ENCODE measurements around the gene KCNMB2. TPM values are rescaled to one million over a fixed set of nuclear protein-coding genes. Genes with fewer than 3 reads are reported as not detected.

Gene KCNMB2
- total RNA-seq, 1 donor: not detected

DNA sequence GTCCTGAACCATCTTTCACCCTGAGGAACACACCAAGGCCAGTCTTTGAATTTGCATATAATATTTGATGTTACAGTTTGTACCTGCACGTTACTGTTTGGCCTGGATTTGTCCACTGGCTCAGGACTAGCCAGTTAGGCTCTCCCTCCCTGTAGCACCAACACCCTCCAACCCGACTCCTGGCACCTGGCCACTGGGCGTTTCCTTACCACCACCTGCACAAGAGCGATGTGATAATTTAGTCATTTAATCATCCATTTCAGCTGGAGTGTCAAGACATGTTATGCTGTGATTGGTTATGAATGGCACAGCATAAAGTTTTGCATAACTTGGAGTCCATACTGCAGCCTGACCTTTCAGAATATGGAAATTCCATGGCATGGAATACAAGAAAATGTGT, 242.4 kb downstream of the KCNMB2 start:
- Histone ChIP-seq H3K27me3 (ENCODE audit: insufficient read depth, low read length) (no peaks in the 10 kb centered on the region), H3K9me3 (ENCODE audit: low read depth, low read length) (no peaks in the 10 kb centered on the region), H3K4me1 (ENCODE audit: insufficient read depth, low read length) (no peaks in the 10 kb centered on the region), H3K4me3 (ENCODE audit: low read length) (no peak overlapping the region)

DNA sequence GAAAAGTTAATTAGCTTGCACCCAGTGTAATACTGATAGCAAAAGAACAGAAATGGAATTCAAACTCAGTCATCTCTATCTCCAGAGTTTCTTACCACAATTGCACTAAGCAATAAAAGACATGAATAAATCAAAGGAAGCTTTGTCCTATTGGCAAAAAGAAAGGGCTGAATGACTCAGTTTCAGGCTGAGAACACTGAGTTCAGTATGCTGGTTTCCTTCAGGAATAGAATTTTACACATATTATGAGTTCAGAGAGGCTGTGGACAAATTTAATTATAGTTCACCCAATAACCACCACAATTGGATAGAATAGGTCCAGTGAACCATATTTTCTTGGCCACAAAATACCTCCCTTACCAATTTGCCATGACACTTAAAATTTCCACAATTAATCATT, 249.7 kb downstream of the KCNMB2 start:
- no peak overlapping the region for H3K4me3 ChIP-seq (ENCODE audit: low read length)

GRCh38 chr3:178787960-178788359, 251.7 kb downstream of the KCNMB2 start:
- no peaks in the 10 kb centered on the region for H3K27me3 ChIP-seq (ENCODE audit: insufficient read depth, low read length)
- no peaks in the 10 kb centered on the region for H3K4me1 ChIP-seq (ENCODE audit: insufficient read depth, low read length)
- peaks cover 4% of the 10 kb centered on the region for H3K9me3 ChIP-seq (ENCODE audit: low read depth, low read length)
- H3K4me3 ChIP-seq (ENCODE audit: low read length): no peak overlapping the region

More for the DNA sequence above, 249.7 kb downstream of the KCNMB2 start:
- Histone ChIP-seq H3K27me3 (ENCODE audit: insufficient read depth, low read length) (no peaks in the 10 kb centered on the region), H3K4me1 (ENCODE audit: insufficient read depth, low read length) (no peaks in the 10 kb centered on the region), H3K9me3 (ENCODE audit: low read depth, low read length) (peaks cover 4% of the 10 kb centered on the region)

- H3K4me1 ChIP-seq (ENCODE audit: insufficient read depth, low read length): no peaks in the 10 kb centered on the region
- no peaks in the 10 kb centered on the region for H3K27me3 ChIP-seq (ENCODE audit: insufficient read depth, low read length)
- H3K9me3 ChIP-seq (ENCODE audit: low read depth, low read length): no peaks in the 10 kb centered on the region
- H3K4me3 ChIP-seq (ENCODE audit: low read length): no peak overlapping the region
These were observed 258.5 kb downstream of the KCNMB2 start for GRCh38 chr3:178794711-178795110.

DNA sequence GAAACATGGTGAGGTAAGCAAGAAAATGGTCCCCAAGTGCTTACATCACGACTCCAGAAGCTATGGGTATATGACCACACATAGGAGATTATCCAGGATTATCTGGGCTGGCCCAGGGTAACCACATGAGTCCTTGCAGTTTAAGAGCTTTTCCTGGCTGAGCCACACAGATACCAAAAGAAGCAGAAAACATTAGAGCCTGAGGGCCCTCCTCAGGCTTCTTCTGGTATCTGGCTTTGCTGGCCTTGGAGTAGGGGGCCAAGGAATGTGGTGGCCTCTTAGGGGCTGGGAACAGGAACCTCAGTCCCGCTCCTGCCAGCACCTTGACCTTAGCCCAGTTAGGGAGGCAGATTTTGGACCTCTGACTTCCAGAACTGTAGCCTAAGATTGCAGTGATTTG, 259.1 kb downstream of the KCNMB2 start:
- no peaks in the 10 kb centered on the region for H3K9me3 ChIP-seq (ENCODE audit: low read depth, low read length)
- no peaks in the 10 kb centered on the region for H3K4me1 ChIP-seq (ENCODE audit: insufficient read depth, low read length)
- H3K27me3 ChIP-seq (ENCODE audit: insufficient read depth, low read length): no peaks in the 10 kb centered on the region
- H3K4me3 ChIP-seq (ENCODE audit: low read length): no peak overlapping the region

GRCh38 chr3:178802259-178802658, 266.0 kb downstream of the KCNMB2 start:
- Histone ChIP-seq H3K4me3 (ENCODE audit: low read length) (no peak overlapping the region), H3K4me1 (ENCODE audit: insufficient read depth, low read length) (no peaks in the 10 kb centered on the region), H3K9me3 (ENCODE audit: low read depth, low read length) (no peaks in the 10 kb centered on the region), H3K27me3 (ENCODE audit: insufficient read depth, low read length) (no peaks in the 10 kb centered on the region)

DNA sequence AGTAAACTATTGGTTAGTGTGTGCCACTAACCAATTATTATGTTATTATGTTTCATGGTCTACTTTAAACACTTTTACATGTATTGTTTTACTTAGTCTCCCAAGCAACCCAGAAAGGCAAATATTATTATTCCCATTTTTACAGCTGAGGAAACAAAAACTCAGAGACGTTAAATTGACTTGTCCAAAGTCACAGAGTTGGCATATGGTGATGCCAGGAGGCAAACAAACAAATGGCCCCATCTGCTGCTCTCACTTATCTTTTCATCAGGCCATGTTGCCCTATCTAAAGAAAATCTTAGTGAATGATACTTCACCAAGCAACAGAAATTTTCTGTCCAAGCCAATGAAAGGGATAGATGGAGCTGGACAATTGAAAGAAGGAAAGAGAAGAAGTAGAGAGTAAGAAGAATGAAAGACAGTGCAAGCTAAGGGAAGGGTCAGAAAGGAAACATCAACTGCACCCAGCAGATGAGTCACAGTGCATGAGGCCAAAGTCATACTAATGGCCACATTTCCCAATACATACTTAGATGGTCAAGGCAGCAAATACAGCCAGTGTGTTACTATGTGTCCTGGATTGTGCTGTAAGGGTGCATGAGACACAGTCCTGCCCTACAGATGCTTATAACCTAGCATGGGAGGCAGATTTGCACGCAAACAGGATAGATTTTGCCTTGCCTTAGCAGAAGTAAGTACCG, 266.9 kb downstream of the KCNMB2 start:
- H3K9me3 ChIP-seq (ENCODE audit: low read depth, low read length): no peaks in the 10 kb centered on the region
- no peak overlapping the region for H3K4me3 ChIP-seq (ENCODE audit: low read length)
- no peaks in the 10 kb centered on the region for H3K4me1 ChIP-seq (ENCODE audit: insufficient read depth, low read length)
- no peaks in the 10 kb centered on the region for H3K27me3 ChIP-seq (ENCODE audit: insufficient read depth, low read length)

DNA sequence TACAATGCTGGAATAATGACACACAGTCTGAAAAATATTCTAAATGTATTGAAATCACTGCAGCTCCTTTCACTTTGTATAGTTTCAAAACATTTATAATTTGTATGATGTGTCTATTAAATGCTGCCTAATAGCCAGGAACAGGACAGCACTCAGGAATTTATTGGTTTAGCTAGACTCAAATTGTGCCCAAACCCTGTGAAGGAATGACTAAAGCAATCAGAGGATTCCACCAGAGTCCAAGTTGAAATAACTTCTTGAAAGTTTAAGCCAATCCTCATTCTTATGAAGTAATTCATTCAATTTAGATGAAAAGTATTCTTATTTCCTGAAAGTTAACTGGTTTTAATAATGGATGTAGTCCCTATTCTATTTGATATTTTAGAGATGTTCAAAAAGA, 268.4 kb downstream of the KCNMB2 start:
- H3K4me3 ChIP-seq (ENCODE audit: low read length): no peak overlapping the region
- H3K4me1 ChIP-seq (ENCODE audit: insufficient read depth, low read length): no peaks in the 10 kb centered on the region
- no peaks in the 10 kb centered on the region for H3K9me3 ChIP-seq (ENCODE audit: low read depth, low read length)
- H3K27me3 ChIP-seq (ENCODE audit: insufficient read depth, low read length): no peaks in the 10 kb centered on the region

- no peaks in the 10 kb centered on the region for H3K27me3 ChIP-seq (ENCODE audit: insufficient read depth, low read length)
- H3K4me1 ChIP-seq (ENCODE audit: insufficient read depth, low read length): no peaks in the 10 kb centered on the region
- no peaks in the 10 kb centered on the region for H3K9me3 ChIP-seq (ENCODE audit: low read depth, low read length)
- H3K4me3 ChIP-seq (ENCODE audit: low read length): no peak overlapping the region
These were observed 269.5 kb downstream of the KCNMB2 start for GRCh38 chr3:178805741-178806140.

DNA sequence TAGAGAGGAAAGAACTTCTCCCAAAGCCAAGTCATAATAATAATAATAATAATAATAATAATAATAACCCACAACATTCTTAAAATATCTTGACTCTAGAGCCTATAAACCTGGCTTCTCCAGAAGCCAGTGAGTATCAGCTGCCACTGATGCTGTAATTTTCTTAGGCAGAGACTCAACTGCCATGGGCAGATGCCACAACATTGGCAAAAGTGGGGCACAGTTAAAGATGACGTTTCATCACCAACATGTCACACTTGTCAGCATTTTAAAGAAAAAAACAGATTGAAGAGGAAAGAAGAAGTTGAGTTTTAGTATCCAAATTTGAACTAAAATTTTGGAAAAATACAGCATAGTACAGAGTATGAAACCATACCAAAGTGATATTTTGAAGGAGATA, 270.4 kb downstream of the KCNMB2 start:
- Histone ChIP-seq H3K4me3 (ENCODE audit: low read length) (no peak overlapping the region), H3K27me3 (ENCODE audit: insufficient read depth, low read length) (no peaks in the 10 kb centered on the region), H3K4me1 (ENCODE audit: insufficient read depth, low read length) (no peaks in the 10 kb centered on the region), H3K9me3 (ENCODE audit: low read depth, low read length) (no peaks in the 10 kb centered on the region)

- Histone ChIP-seq H3K9me3 (ENCODE audit: low read depth, low read length) (no peaks in the 10 kb centered on the region), H3K27me3 (ENCODE audit: insufficient read depth, low read length) (no peaks in the 10 kb centered on the region), H3K4me1 (ENCODE audit: insufficient read depth, low read length) (no peaks in the 10 kb centered on the region), H3K4me3 (ENCODE audit: low read length) (no peak overlapping the region)
These were observed 271.5 kb downstream of the KCNMB2 start for GRCh38 chr3:178807694-178808093.

DNA sequence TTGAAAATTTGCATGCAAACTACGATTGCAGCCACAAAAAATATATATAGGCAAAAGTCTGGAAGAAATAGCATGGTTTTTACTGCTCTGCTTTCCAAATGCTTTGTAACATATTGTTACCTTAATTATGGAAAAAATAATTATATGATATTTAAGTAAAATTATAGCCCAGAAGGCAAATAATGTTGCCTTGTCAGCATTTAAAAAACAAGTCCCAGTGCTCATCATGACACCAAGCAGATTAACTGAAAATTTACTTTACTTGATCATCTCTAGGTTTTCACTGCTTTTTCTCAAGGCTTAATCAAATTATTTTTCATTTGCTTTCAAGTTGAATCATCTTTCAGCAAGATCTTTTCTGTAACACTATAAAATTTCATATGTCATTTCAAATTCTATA, 272.5 kb downstream of the KCNMB2 start:
- Histone ChIP-seq H3K4me1 (ENCODE audit: insufficient read depth, low read length) (no peaks in the 10 kb centered on the region), H3K4me3 (ENCODE audit: low read length) (no peak overlapping the region), H3K9me3 (ENCODE audit: low read depth, low read length) (no peaks in the 10 kb centered on the region), H3K27me3 (ENCODE audit: insufficient read depth, low read length) (no peaks in the 10 kb centered on the region)

- Histone ChIP-seq H3K4me3 (ENCODE audit: low read length) (no peak overlapping the region), H3K9me3 (ENCODE audit: low read depth, low read length) (no peaks in the 10 kb centered on the region), H3K4me1 (ENCODE audit: insufficient read depth, low read length) (no peaks in the 10 kb centered on the region), H3K27me3 (ENCODE audit: insufficient read depth, low read length) (no peaks in the 10 kb centered on the region)
These were observed 273.9 kb downstream of the KCNMB2 start for GRCh38 chr3:178810181-178810580.

DNA sequence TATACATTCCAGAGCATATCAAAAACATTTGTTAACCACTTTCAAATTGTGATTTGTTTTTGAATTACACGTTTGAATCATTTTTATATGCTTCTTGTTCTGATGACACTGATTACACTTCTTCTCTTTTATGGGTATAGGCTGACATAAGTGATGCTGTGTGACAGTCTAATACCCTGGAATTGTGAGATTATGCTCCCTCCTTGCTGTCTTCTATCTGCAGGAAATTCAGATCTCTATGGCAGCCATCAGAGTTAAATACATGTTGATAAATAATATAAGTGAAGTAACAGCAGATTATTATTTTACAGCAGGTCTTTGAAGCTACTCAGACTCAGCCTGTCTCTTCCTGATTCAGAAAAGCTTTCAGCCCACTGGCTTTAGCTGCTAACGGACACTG, 286.5 kb downstream of the KCNMB2 start:
- no peaks in the 10 kb centered on the region for H3K4me1 ChIP-seq (ENCODE audit: insufficient read depth, low read length)

DNA sequence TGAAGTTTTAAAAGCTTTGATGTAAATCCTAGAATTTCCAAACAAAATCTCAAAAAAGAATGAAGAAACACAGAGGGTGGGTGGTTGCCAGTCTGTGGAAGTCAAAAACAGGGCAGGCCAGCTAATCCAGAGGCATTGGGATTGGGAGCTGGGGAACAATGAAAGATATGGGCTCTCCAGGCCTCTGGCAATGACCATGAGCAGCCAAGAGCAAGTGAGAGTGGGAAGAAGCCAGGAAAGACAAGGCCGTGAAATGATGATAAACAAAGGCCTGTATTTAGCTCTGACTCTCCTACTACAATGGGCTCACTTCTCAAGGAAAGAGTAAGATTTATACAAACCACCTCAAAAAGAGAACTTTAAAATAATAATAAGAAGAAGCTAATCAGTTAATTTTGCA, 286.9 kb downstream of the KCNMB2 start:
- no peak overlapping the region for H3K4me3 ChIP-seq (ENCODE audit: low read length)
- no peaks in the 10 kb centered on the region for H3K4me1 ChIP-seq (ENCODE audit: insufficient read depth, low read length)
- no peaks in the 10 kb centered on the region for H3K9me3 ChIP-seq (ENCODE audit: low read depth, low read length)
- no peaks in the 10 kb centered on the region for H3K27me3 ChIP-seq (ENCODE audit: insufficient read depth, low read length)

More for the DNA sequence above, 286.5 kb downstream of the KCNMB2 start:
- Histone ChIP-seq H3K9me3 (ENCODE audit: low read depth, low read length) (no peaks in the 10 kb centered on the region), H3K27me3 (ENCODE audit: insufficient read depth, low read length) (no peaks in the 10 kb centered on the region), H3K4me3 (ENCODE audit: low read length) (no peak overlapping the region)

GRCh38 chr3:178823591-178824246, 287.5 kb downstream of the KCNMB2 start:
- Histone ChIP-seq H3K4me1 (ENCODE audit: insufficient read depth, low read length) (no peaks in the 10 kb centered on the region), H3K27me3 (ENCODE audit: insufficient read depth, low read length) (no peaks in the 10 kb centered on the region), H3K9me3 (ENCODE audit: low read depth, low read length) (no peaks in the 10 kb centered on the region), H3K4me3 (ENCODE audit: low read length) (no peak overlapping the region)

Measured in mononuclear cell (primary cell).